Esophagus (tissue), 2 donors: ENCODE measurements around the gene DTNB. TPM values are rescaled to one million over a fixed set of nuclear protein-coding genes. Genes with fewer than 3 reads are reported as not detected.
"Not testable (repeated sequence)": the region's sequence is repeated elsewhere in the genome, so short reads cannot be mapped to it uniquely, and the experiment has no call there.

Experiments used
- H3K27ac ChIP-seq, 2 donors: one replicate each; pipeline ENCODE4 v1.5.1; 2013; ENCODE audit warnings: low read depth in 2 of 2, mild to moderate bottlenecking in 2 of 2, inconsistent platforms in 1 of 2, low read length in 1 of 2, moderate library complexity in 1 of 2
- H3K27me3 ChIP-seq, 2 donors: one replicate each; pipeline ENCODE4 v1.6.1; 2013; ENCODE audit warnings: low read length in 2 of 2, control low read depth in 1 of 2, mild to moderate bottlenecking in 1 of 2; ENCODE audit not compliant: insufficient read depth in 2 of 2, control insufficient read depth in 1 of 2
- H3K36me3 ChIP-seq, 2 donors: one replicate each; pipeline ENCODE4 v1.6.1; 2013; ENCODE audit warnings: low read length in 1 of 2; ENCODE audit not compliant: control insufficient read depth in 2 of 2, insufficient read depth in 2 of 2
- H3K4me1 ChIP-seq, 2 donors: one replicate each; pipeline ENCODE4 v1.6.1; 2013; ENCODE audit warnings: low read length in 1 of 2; ENCODE audit not compliant: control insufficient read depth in 2 of 2, insufficient read depth in 2 of 2
- H3K4me3 ChIP-seq, 2 donors: one replicate each; pipeline ENCODE4 v1.5.1; 2013; ENCODE audit warnings: low read length in 2 of 2, mild to moderate bottlenecking in 2 of 2, low read depth in 1 of 2, moderate library complexity in 1 of 2
- H3K9me3 ChIP-seq, 2 donors: one replicate each; pipeline ENCODE4 v1.6.1; 2013; ENCODE audit warnings: mild to moderate bottlenecking in 2 of 2, low read depth in 1 of 2, low read length in 1 of 2, moderate library complexity in 1 of 2; ENCODE audit not compliant: control insufficient read depth in 2 of 2, insufficient read depth in 1 of 2
- WGBS, 2 donors: extraction: QIAGEN DNeasy Blood & Tissue Kit; methylation state at CpG; one replicate each; pipeline ENCODE4 v1.1.7; 2013; 5-methylcytosine and 5-hydroxymethylcytosine counted together
- polyA plus RNA-seq, 2 donors: library from polyadenylated mRNA; stranded (reverse); fragments of 200-250 nt; gene quantifications; one replicate each; pipeline ENCODE4 v1.2.3, GENCODE V29; 2013
- donor health status: healthy with polysubstance abuse.
- donor health status: Bipolar disorder and iron deficiency.

Gene DTNB
- polyA plus RNA-seq, 2 donors = 7.9 to 13.9 TPM

GRCh38 chr2:25566094-25566493 is 107.3 kb downstream of the DTNB start:
- no peak overlapping the region for H3K4me3 ChIP-seq
- WGBS, 2 donors = 87 to 94% methylated on average over 6 of the region's 6 CpGs
- H3K36me3 ChIP-seq = no peaks in the 10 kb centered on the region
- H3K4me1 ChIP-seq = no peaks in the 10 kb centered on the region
- no peaks in the 10 kb centered on the region for H3K27me3 ChIP-seq
- no peak overlapping the region for H3K27ac ChIP-seq
- H3K9me3 ChIP-seq = no peaks in the 10 kb centered on the region

- no peaks in the 10 kb centered on the region for H3K27me3 ChIP-seq
- no peaks in the 10 kb centered on the region for H3K36me3 ChIP-seq
- H3K4me3 ChIP-seq = no peak overlapping the region
- WGBS, 2 donors = 91 to 93% methylated on average over 5 of the region's 5 CpGs
- H3K4me1 ChIP-seq = no peaks in the 10 kb centered on the region
- H3K27ac ChIP-seq = no peak overlapping the region
- H3K9me3 ChIP-seq = no peaks in the 10 kb centered on the region
Observed at GRCh38 chr2:25561136-25561850, 112.1 kb downstream of the DTNB start.

GRCh38 chr2:25559148-25559547 is 114.2 kb downstream of the DTNB start:
- Histone ChIP-seq H3K36me3 (no peaks in the 10 kb centered on the region), H3K27me3 (no peaks in the 10 kb centered on the region), H3K27ac (no peak overlapping the region), H3K4me1 (no peaks in the 10 kb centered on the region), H3K4me3 (no peak overlapping the region), H3K9me3 (no peaks in the 10 kb centered on the region)
- WGBS, 2 donors = 91 to 95% methylated on average over 10 of the region's 10 CpGs

- no peaks in the 10 kb centered on the region for H3K4me1 ChIP-seq
- H3K27ac ChIP-seq = no peak overlapping the region
- H3K9me3 ChIP-seq = no peaks in the 10 kb centered on the region
- WGBS, 2 donors = 67 to 68% methylated on average over 2 of the region's 2 CpGs
- no peaks in the 10 kb centered on the region for H3K36me3 ChIP-seq
- H3K4me3 ChIP-seq = no peak overlapping the region
- no peaks in the 10 kb centered on the region for H3K27me3 ChIP-seq
Observed at GRCh38 chr2:25558262-25558661, 115.1 kb downstream of the DTNB start.

GRCh38 chr2:25557179-25558036 is 116.0 kb downstream of the DTNB start:
- H3K27me3 ChIP-seq = no peaks in the 10 kb centered on the region
- no peak overlapping the region for H3K27ac ChIP-seq
- H3K4me1 ChIP-seq = no peaks in the 10 kb centered on the region
- WGBS, 2 donors = 91 to 93% methylated on average over 6 of the region's 6 CpGs
- H3K36me3 ChIP-seq = no peaks in the 10 kb centered on the region
- H3K9me3 ChIP-seq = no peaks in the 10 kb centered on the region
- H3K4me3 ChIP-seq = no peak overlapping the region

- H3K4me3 ChIP-seq = no peak overlapping the region
- H3K27me3 ChIP-seq = no peaks in the 10 kb centered on the region
- H3K4me1 ChIP-seq = no peaks in the 10 kb centered on the region
- H3K9me3 ChIP-seq = no peaks in the 10 kb centered on the region
- H3K27ac ChIP-seq = no peak overlapping the region
- 96 to 97% methylated on average over 4 of the region's 4 CpGs for WGBS, 2 donors
- no peaks in the 10 kb centered on the region for H3K36me3 ChIP-seq
Observed at GRCh38 chr2:25552318-25552717, 121.1 kb downstream of the DTNB start.

- Histone ChIP-seq H3K27me3 (no peaks in the 10 kb centered on the region), H3K4me3 (no peak overlapping the region), H3K36me3 (no peaks in the 10 kb centered on the region), H3K9me3 (no peaks in the 10 kb centered on the region), H3K27ac (no peak overlapping the region), H3K4me1 (no peaks in the 10 kb centered on the region)
- 83 to 89% methylated on average over 2 of the region's 2 CpGs for WGBS, 2 donors
Observed at GRCh38 chr2:25551316-25551715, 122.1 kb downstream of the DTNB start.

- H3K27ac ChIP-seq, H3K4me3 ChIP-seq, H3K9me3 ChIP-seq, H3K4me1 ChIP-seq, H3K27me3 ChIP-seq, H3K36me3 ChIP-seq: not testable (repeated sequence)
- 78 to 87% methylated on average over 2 of the region's 2 CpGs for WGBS, 2 donors
Observed at GRCh38 chr2:25549571-25549970, 123.8 kb downstream of the DTNB start.

- H3K27ac ChIP-seq = no peak overlapping the region
- H3K9me3 ChIP-seq = no peaks in the 10 kb centered on the region
- H3K4me3 ChIP-seq = no peak overlapping the region
- 77% methylated on average over 2 of the region's 2 CpGs for WGBS, 2 donors
- H3K4me1 ChIP-seq = no peaks in the 10 kb centered on the region
- no peaks in the 10 kb centered on the region for H3K36me3 ChIP-seq
- no peaks in the 10 kb centered on the region for H3K27me3 ChIP-seq
Observed at GRCh38 chr2:25548601-25549000, 124.8 kb downstream of the DTNB start.
